GM12864 (cell line): Measurements from ENCODE around the gene USH1G.

Experiments used
- DNase-seq: peaks from one replicate; pipeline ENCODE4 v3.0.0-alpha.2; 2011; ENCODE audit warnings: low read depth
- H3K4me3 ChIP-seq: 2 replicates; pipeline ENCODE4 v1.5.1; 2011; ENCODE audit warnings: mild to moderate bottlenecking, low read depth, low read length, control low read depth
- CTCF ChIP-seq: IDR thresholded peaks from 2 replicates; pipeline ENCODE4 v1.5.1; 2011; ENCODE audit warnings: low read depth, mild to moderate bottlenecking, moderate library complexity, low read length, control low read depth, inconsistent platforms; ENCODE audit errors: missing control alignments

The USH1G gene

GRCh38 chr17:74968361-74968780 is 45.3 kb upstream of the USH1G start:
- no peak for TF ChIP-seq CTCF
- no peak overlapping the region for H3K4me3 ChIP-seq
- DNase-seq = no peak

- no peak for DNase-seq
- H3K4me3 ChIP-seq = no peak overlapping the region
- TF ChIP-seq CTCF = no peak
These were observed 42.0 kb upstream of the USH1G start for GRCh38 chr17:74964988-74965622.

GRCh38 chr17:74964246-74964761 is 41.2 kb upstream of the USH1G start:
- H3K4me3 ChIP-seq = no peak overlapping the region
- DNase-seq = no peak
- no peak for TF ChIP-seq CTCF

GRCh38 chr17:74963656-74964055 is 40.6 kb upstream of the USH1G start:
- no peak for DNase-seq
- peak; percentile 16 for TF ChIP-seq CTCF
- no peak overlapping the region for H3K4me3 ChIP-seq

- DNase-seq = no peak
- TF ChIP-seq CTCF = no peak
- no peak overlapping the region for H3K4me3 ChIP-seq
These were observed 39.8 kb upstream of the USH1G start for GRCh38 chr17:74962622-74963394.

- TF ChIP-seq CTCF = peak; percentile 72
- DNase-seq = peak; percentile 41
- H3K4me3 ChIP-seq = no peak overlapping the region
These were observed 38.7 kb upstream of the USH1G start for GRCh38 chr17:74961657-74962350.
